ES-I3 (cell line): Measurements from ENCODE around the gene S1PR5.
A peak's percentile ranks its signal among the peaks of the same experiment; 100 is the strongest.
"Not testable (repeated sequence)": the region's sequence is repeated elsewhere in the genome, so short reads cannot be mapped to it uniquely, and the experiment has no call there.

ENCODE experiments used
- H3K36me3 ChIP-seq: 2 replicates; pipeline ENCODE4 v1.6.1; 2013; ENCODE audit warnings: mild to moderate bottlenecking, low read length, control low read depth, moderate library complexity; ENCODE audit not compliant: insufficient read depth
- H3K4me1 ChIP-seq: 2 replicates; pipeline ENCODE4 v1.6.1; 2013; ENCODE audit warnings: mild to moderate bottlenecking, control low read depth, low read length; ENCODE audit not compliant: insufficient read depth
- H3K9ac ChIP-seq: 2 replicates; pipeline ENCODE4 v1.6.1; 2013; ENCODE audit warnings: low read depth, mild to moderate bottlenecking, low read length, moderate library complexity
- H3K9me3 ChIP-seq: 2 replicates; pipeline ENCODE4 v1.6.1; 2013; ENCODE audit warnings: mild to moderate bottlenecking, low read length, moderate library complexity; ENCODE audit not compliant: control insufficient read depth, insufficient read depth

Gene S1PR5

DNA sequence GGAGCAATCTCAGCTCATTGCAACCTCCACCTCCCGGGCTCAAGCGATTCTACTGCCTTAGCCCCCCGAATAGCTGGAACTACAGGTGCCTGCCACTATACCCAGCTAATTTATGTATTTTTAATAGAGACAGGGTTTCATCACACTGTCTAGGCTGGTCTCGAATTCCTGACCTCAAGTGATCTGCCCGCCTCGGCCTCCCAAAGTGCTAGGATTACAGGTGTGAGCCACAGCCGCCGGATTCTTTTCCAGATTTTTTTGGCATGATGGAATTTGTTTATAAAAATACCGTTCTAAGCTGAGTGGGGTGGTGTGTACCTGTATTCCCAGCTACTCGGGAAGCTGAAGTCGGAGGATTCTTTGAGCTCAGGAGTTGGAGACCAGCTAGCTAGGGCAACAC, 20.4 kb upstream of the S1PR5 start:
- Histone ChIP-seq H3K9ac (no peak overlapping the region), H3K4me1 (peaks cover 2% of the 10 kb centered on the region; the same call in 1 of the 2 replicates), H3K36me3 (no peaks in the 10 kb centered on the region), H3K9me3 (no peaks in the 10 kb centered on the region)

DNA sequence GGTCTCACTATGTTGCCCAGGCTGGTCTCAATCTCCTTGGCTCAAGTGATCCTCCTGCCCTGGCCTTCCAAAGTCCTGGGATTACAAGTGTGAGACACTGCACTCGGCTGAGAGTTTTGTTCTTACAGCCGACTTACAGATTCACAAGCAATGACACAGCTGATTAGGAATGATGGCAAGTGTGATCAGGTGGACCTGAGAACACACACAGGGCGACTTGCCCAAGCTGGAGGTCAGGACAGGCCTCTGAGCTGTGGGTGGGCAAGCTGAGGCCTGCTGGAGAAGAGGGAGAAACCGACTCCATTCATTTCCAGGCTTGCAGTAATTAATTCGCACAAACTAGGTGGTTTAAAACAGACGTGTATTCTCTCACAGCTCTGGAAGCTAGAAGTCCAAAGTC, 18.4 kb upstream of the S1PR5 start:
- no peaks in the 10 kb centered on the region for H3K4me1 ChIP-seq
- no peaks in the 10 kb centered on the region for H3K36me3 ChIP-seq
- H3K9me3 ChIP-seq, result no peaks in the 10 kb centered on the region
- H3K9ac ChIP-seq, result no peak overlapping the region

DNA sequence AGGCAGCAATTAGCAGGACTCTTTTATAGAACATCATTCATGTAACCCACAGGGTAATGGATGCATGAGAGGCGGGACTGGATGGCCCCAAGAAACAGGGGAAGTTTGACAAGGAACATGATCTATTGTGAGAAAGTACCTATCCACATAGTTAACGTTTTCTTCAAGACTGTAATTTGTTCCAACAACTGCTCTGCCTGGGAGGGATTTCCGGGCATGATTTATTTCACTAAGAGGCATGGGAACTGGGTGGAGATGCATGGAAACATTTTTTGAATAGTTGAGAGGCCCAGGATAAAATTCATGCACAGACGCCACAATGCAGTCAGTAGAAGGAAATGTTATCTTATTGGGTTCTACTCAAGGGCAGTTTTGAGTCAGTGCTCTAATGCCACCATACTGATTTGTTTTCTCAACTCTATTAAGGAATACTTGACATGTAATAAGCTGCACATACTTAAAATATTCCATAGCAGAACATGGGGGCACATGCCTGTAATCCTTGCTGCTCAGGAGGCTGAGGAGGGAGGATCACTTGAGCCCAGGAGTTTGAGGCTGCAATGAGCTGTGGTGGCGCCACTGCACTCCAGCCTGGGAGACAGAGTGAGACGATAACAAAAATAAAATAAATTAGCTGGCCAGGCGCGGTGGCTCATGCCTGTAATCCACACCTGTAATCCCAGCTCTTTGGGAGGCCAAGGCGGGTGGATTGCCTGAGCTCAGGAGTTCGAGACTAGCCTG, 16.6 kb upstream of the S1PR5 start:
- no peaks in the 10 kb centered on the region for H3K9me3 ChIP-seq
- no peak overlapping the region for H3K9ac ChIP-seq
- no peaks in the 10 kb centered on the region for H3K4me1 ChIP-seq
- H3K36me3 ChIP-seq, result no peaks in the 10 kb centered on the region

DNA sequence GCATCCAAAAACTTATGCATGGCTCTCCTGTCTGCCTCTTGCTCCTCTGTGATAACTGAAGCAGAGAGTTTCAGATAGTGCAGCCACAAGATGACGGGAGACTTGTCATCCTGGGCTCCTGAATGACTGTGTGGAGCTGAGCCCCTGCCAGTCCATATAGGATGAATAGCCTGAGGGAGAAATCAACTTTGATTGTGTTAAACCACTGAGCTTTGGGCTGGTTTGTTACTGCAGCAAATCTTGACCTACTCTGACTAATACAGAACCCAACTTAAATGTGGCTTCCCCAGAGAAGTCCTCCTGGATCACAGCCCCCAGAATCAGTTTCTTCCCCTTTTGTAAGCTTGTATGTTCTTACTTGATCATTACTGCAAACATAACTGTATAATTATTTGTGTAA, 15.2 kb upstream of the S1PR5 start:
- no peaks in the 10 kb centered on the region for H3K36me3 ChIP-seq
- H3K9me3 ChIP-seq, result no peaks in the 10 kb centered on the region
- no peak overlapping the region for H3K9ac ChIP-seq
- no peaks in the 10 kb centered on the region for H3K4me1 ChIP-seq

DNA sequence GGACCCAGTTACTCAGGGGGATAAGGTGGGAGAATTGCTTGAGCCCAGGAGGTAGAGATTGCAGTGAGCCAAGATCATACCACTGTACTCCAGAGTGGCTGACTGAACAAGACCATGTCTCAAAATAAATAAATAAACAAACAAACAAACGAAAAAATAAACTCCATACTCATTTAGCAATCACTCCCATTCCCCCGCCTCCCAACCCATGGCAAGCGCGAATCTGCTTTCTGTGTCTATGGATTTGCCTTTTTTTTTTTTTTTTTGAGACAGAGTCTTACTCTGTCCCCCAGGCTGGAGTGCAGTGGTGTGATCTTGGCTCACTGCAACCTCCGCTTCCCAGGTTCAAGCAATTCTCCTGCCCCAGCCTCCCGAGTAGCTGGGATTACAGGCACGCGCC, 9.6 kb upstream of the S1PR5 start:
- not testable (repeated sequence) for H3K4me1 ChIP-seq, H3K9me3 ChIP-seq, H3K36me3 ChIP-seq, H3K9ac ChIP-seq

DNA sequence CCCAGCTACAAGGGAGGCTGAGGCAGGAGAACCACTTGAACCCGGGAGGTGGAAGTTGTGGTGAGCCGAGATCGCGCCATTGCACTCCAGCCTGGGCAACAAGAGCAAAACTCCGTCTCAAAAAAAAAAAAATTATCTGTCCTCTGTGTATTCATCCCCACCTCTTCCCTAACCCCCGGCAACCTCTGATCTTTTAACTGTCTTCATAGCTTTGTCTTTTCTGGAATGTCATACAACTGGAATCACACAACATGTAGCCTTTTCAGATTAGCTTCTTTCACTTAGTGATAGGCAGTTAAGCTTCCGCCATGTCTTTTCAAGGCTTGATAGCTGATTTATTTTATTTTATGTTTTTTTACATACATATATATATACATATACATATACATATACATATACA, 8.4 kb upstream of the S1PR5 start:
- no peaks in the 10 kb centered on the region for H3K36me3 ChIP-seq
- H3K4me1 ChIP-seq, result no peaks in the 10 kb centered on the region
- H3K9ac ChIP-seq, result no peak overlapping the region
- no peaks in the 10 kb centered on the region for H3K9me3 ChIP-seq

DNA sequence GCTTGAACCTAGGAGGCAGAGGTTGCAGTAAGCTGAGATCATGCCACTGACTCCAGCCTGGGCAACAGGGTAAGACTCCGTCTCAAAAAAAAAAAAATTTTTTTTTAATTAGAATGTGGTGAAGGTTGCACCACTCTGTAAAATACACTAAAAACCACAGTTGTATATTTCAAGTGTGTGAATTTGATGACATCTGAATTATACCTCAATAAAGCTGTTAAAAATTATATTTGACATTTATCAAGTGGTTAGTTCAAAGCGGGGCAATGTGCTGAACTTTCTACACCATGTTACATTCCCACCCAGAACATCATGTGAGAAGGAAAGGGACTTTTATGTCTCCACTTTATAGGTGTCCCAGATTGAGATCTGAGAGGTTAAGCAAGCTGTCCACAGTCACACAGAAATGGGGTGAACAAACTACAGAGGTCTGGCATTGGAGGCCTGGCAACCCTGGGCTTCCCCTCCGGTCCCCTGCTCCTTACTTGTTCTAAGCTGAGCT, 5.9 kb upstream of the S1PR5 start:
- Histone ChIP-seq H3K4me1 (no peaks in the 10 kb centered on the region), H3K9me3 (no peaks in the 10 kb centered on the region), H3K36me3 (no peaks in the 10 kb centered on the region), H3K9ac (no peak overlapping the region)

DNA sequence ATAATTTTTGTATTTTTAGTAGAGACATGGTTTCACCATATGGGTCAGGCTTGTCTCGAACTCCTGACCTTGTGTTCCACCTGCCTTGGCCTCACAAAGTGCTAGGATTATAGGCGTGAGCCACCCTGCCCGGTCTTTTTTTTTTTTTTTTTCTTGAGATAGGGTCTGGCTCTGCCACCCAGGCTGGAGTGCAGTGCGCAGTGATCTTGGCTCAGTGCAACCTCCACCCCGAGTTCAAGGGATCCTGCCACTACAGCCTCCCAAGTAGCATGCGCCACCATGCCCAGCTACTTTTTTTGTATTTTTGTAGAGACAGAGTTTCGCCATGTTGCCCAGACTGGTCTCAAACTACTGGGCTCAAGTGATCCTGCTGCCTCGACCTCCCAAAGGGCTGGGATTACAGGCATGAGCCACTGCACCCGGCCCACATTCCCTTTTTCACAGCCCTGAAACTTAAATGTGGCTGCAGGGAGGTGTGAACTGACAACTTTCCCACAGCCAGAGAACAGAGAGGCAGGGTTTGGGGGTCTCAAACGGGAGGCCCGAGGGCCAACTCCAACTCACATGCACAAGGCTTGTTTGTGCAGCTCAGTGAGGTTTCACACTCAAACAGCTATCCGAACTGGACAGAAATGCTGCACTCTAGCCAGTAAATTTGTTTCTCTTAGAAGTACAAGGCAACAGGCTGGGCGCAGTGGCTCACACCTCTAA, 4.4 kb upstream of the S1PR5 start:
- 0 out of 2 replicates have a peak, but pooled peaks cover 2% of the 10 kb centered on the region for H3K4me1 ChIP-seq
- H3K9ac ChIP-seq, result no peak overlapping the region
- no peaks in the 10 kb centered on the region for H3K36me3 ChIP-seq
- no peaks in the 10 kb centered on the region for H3K9me3 ChIP-seq

DNA sequence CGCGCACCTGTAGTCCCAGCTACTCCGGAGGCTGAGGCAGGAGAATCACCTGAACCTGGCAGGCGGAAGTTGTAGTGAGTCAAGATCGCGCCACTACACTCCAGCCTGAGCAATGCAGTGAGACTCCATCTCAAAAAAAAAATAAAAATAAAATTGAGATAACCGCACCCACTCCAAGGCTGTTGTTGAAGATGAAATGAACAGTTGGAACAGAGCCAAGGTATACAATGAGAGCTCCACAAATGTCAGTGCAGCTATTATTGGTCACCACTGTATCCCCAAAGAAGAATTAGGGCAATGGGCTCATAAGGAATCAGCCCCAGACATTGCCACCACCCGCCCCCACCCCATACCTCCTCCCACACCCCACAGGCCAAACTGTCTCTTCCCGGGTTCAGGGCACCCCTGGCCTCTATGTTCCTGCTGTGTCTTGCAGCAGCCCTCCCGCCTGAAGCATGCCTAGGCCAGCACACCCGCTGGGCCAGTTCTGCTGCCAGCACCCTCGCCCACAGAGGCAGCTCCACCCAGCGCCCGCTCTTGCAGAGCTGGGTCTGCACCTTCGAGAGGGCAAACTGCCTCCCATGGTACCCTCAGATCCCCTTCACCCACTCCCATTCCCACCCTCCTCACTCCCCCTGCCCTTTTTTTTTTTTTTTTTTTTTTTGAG, 3.5 kb upstream of the S1PR5 start:
- Histone ChIP-seq H3K36me3 (no peaks in the 10 kb centered on the region), H3K4me1 (0 out of 2 replicates have a peak, but pooled peaks cover 6% of the 10 kb centered on the region), H3K9ac (no peak overlapping the region), H3K9me3 (no peaks in the 10 kb centered on the region)

DNA sequence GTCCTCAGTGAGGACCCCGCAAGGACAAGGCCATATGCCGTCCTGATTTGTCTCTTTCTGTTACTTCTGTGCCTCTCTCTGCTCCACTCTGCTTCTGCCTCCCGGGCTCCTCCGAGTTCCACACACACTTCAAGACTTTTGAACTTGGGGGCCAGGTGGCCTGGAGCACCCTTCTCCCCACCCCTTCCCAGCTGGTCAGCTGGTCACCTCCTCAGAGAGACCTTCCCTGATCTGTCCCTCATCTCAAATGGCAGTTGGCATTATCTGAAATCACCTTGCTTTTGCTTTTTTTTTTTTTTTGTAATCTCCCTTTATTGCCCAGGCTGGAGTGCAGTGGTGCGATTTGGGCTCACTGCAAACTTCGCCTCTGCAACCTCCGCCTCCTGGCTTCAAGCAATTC, 2.2 kb upstream of the S1PR5 start:
- H3K4me1 ChIP-seq, result 0 out of 2 replicates have a peak, but pooled peaks cover 6% of the 10 kb centered on the region
- no peaks in the 10 kb centered on the region for H3K36me3 ChIP-seq
- no peaks in the 10 kb centered on the region for H3K9me3 ChIP-seq
- no peak overlapping the region for H3K9ac ChIP-seq

DNA sequence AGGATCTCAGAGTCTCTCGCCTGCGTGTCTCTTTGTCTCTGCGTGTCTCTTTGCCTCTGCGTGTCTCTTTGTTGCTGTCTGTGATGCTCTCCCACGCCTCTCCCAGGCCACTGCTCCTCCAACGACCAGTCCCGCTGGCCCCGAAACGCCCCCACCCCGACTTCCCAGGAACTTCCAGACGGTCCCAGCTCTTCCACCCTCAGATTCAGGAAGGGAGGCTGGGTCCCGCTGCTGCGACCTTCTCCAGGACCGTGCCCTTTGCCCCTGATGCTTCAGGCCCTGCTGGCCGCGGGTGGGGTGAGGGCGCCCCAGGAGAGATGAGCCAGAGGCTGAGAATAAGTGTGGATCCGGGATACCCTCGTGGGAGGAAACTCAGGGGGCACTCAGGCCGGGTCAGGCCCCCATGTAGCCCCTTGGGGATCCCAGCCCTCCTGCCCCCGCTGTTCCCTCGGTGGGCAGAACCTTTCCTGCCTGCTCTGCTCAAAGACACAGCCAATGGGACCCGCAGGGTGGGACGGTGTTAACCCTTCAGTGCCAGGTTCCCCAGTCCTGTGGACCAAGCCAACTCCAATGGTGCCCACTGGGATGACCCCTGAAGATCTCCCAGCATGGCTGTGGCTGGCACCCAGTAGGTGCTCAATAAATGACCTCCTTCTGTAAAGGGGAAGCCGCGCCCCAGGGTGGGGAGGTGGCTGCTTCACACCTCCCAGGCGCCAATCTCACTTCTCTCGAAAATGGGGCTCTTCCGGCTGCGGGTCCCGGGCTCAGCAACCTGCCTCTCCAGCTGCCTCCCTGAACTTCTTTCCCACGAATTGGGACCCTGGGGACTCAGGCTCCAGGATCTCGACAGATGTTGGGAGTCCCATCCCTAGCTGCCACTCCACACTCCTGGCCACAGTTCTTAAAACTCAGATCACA, 1.5 kb upstream of the S1PR5 start:
- Histone ChIP-seq H3K9ac (peak overlapping the region; percentile 85; the same call in 1 of the 2 replicates), H3K4me1 (0 out of 2 replicates have a peak, but pooled peaks cover 6% of the 10 kb centered on the region), H3K36me3 (no peaks in the 10 kb centered on the region)

DNA sequence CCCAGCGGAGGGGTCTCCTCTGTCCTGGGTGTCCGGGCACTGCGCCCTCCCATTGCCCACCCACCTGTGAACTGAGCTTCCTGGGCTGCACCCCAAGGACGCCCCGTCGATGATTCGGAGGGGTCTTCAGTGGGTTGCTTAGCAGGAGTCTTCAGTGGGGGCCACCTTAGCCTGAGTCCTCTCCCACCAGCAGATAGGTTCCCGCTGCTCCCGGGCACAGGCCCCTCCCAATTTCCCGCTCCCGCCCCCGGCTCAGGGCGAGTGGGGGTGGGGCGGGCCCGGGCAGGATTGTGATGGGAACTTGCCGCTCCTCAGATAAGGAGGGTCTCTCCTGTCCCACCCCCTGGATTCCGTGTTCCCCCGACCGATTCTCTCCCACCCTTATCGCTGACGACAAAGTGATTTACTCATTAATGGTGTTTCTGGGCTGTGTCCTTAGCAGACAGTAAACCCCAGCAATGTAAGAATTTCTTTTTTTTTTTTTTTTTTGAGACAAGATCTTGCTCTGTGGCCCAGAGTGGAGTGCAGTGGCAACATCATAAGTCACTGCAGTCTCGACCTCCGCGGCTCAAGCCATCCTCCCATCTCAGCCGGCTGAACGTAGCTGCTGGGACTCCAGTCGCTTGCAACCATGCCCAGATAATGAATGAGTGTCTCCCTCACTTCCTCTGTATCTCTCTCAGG, 655 bp upstream of the S1PR5 start:
- Histone ChIP-seq H3K9me3 (no peaks in the 10 kb centered on the region), H3K9ac (peak overlapping the region; percentile 85; the same call in 1 of the 2 replicates), H3K36me3 (no peaks in the 10 kb centered on the region), H3K4me1 (0 out of 2 replicates have a peak, but pooled peaks cover 8% of the 10 kb centered on the region)

More for the DNA sequence above, 1.5 kb upstream of the S1PR5 start:
- H3K9me3 ChIP-seq, result no peaks in the 10 kb centered on the region

DNA sequence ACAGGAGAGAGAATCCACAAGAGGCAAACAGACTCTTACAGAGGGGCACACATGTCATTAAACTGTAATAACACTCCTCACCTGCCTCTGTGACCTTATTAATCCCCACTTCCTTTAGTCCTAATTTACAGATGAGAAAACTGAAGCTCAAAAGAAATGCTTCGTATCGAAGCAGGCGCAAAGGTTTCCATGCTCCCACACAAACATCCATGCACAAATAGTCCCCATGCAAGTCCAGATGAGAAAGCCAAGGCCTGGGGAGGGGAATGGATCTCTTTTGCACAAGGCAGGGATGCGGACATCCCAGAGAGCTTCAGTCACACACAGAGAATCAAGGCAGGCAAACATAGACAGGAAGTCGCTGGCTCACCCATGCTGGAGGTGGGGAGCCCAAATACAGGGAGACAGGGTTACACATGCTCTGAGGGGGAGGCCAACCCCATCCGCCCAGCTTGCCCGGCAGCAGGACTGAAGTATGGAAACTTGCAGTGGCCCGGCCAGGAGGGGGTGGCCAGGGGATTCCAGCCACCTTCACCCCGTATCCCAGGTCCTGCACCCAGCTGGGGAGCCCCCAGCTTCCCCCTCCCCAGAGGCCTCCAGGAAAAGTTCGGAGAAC, 468 bp downstream of the S1PR5 start:
- H3K9ac ChIP-seq, result peak overlapping the region; percentile 85
- H3K9me3 ChIP-seq, result no peaks in the 10 kb centered on the region
- H3K36me3 ChIP-seq, result no peaks in the 10 kb centered on the region
- 0 out of 2 replicates have a peak, but pooled peaks cover 8% of the 10 kb centered on the region for H3K4me1 ChIP-seq
